Hepatic stellate cell (primary cell): ENCODE measurements around the gene TMED4.
"Not testable (repeated sequence)": the region's sequence is repeated elsewhere in the genome, so short reads cannot be mapped to it uniquely, and the experiment has no call there.

Experiments
- DNase-seq: peaks from one replicate; pipeline ENCODE4 v3.0.0; 2011; ENCODE audit warnings: low spot score

TMED4 gene

DNA sequence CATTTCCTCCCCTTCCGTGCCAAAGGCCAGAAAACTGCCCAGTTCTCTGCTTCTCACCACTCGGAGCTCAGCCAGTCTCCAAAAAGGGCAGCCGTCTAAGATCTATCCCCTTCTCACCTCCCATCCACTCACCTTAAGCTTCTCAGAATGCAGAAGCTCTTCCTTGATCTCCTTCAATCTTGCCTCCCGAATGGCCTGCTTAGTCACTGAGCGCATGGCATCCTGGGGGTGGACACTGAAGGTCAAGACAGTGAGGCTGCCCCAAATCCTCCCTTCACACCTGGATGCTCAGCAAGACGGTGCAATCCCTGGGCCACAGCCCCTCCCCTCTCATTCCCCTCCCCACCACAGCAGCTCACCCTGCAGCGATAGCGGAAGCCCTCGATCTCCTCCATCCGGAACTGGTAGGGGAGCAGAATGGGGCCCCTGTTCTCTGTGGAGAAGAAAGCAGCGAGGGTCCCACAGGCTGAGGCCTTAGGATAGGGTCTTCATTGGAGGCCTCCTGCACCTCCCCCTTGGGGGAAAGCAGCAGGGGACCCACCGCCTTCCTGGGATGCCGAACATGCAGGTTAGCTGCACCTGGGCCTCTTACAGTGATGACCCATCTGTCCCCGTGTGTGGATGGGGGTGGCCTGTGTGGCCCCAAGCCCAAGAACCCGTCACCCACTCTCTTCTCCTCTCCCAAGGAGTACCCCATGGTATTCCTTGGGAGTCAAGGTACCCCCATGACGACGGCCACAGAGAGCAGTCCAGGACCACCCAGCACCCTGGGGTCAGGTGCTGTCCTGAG, 13.1 kb downstream of the TMED4 start:
- no peak for DNase-seq

DNA sequence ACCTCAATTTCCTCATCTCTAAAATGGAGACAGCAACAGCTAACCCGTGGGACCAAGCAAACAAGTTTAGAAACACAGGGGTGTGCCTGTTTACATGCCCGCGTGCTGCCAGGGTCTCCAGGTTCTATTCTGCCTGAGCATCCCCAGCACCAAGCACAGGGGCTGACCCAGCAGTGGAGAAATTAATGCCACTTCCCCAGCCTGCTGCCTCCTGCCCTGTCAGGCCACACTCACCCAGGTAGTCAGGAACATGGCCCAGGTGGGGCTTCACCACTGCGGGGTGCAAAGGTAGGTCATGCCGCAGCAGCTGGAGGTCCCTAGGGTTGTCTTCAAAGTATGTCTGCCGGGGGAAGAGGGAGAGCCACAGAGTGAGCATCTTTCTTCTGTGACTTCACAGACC, 14.1 kb downstream of the TMED4 start:
- DNase-seq = no peak

GRCh38 chr7:44566680-44567079, 15.4 kb downstream of the TMED4 start:
- DNase-seq = no peak

- no peak for DNase-seq
Observed at GRCh38 chr7:44565795-44566559, 16.1 kb downstream of the TMED4 start.

- DNase-seq = peak; percentile 65
Observed at GRCh38 chr7:44565097-44565794, 16.8 kb downstream of the TMED4 start.

GRCh38 chr7:44564606-44565005, 17.4 kb downstream of the TMED4 start:
- DNase-seq = no peak

DNA sequence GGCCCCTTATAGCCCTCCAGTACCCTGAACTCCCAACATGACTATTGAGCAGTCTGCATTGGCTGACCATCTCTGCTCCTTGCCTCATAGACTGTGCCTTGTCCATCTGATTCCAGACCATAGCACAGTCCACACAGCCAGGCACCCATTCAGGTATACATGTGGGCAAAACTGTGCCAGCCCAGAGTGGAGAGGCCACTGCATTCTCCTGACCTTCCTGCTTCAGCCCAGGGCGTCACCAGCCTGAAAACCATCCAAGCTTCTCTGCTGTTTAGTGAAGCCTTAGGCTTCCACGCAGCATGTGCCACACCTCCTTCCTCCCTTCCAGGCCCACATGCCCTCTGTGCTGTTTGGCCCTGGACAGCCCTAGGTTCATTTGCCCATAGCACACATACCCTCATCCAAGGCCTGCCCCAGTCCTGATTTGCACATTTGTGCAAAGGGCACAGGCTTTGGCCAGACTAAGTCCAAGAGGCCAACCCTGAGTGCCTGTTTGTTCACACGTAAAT, 18.8 kb downstream of the TMED4 start:
- DNase-seq = no peak

GRCh38 chr7:44562622-44562962, 19.4 kb downstream of the TMED4 start:
- DNase-seq = not testable (repeated sequence)

DNA sequence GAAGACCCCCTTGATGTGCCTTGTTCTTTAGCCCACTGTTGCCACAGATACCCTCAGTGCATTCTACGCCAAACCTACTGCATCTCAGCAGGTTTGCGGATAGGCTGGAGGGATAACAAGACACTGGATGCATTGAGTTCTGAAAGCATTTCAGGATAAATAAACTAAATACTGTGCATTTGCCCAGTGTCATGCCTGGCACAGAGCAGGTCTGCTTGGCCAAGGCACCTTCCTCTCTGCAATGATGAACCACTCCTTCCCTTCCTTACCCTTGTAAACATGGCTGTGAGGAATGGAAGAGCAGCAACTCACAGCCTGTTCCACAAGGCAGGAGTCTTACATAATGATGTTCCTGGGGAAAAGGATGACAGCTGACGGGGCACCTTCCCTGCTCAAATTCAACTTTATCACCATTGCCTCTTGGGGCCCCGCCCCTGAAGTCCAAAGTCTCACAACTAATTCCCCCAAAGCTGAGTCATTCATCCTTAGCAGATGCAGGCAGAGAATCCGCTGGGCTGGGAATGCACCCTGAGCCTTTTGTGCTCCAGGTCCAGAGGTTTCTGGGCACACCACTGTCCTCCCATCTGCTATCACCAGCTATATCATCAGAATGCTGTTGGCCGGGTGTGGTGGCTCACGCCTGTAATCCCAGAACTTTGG, 19.9 kb downstream of the TMED4 start:
- DNase-seq = no peak

DNA sequence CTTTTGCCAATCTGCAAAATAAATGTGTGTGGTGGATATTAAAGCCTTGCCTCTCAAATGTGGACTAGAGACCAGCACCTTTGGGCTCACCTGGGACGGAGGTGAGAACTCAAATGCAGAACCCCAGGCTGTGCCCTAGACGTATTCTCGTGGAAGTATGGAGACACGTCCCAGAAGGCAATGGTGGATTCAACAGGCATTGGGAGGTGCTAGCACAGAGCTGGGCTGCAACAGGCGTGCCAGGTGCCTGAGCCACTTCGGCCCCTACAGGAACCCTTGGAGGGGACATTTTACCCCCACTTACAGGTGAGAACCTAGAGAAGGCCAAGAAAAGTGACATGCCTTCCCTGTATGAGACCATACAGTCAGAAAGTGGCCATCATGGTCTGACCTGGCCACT, 20.6 kb downstream of the TMED4 start:
- DNase-seq = no peak

DNA sequence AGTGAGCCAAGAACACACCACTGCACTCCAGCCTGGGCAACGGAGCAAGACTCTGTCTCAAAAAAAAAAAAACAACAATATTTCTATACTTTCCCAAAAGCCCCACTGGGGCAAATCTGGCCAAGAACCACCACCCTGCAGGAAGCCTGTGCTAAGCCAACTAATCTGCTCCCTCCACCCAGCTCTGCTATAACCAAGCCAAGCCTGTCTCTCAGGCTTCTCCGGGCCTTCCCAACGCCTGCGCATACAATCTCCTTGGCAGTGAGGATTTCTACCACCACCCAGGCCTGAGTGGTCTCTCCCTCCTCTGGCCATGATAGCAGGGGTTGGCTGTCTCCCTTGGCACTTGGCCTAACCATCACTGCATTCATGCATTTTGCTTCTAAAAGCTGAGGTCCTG, 22.5 kb downstream of the TMED4 start:
- no peak for DNase-seq

GRCh38 chr7:44557485-44557884, 24.5 kb downstream of the TMED4 start:
- DNase-seq = no peak

GRCh38 chr7:44555350-44555749, 26.7 kb downstream of the TMED4 start:
- DNase-seq = no peak

DNA sequence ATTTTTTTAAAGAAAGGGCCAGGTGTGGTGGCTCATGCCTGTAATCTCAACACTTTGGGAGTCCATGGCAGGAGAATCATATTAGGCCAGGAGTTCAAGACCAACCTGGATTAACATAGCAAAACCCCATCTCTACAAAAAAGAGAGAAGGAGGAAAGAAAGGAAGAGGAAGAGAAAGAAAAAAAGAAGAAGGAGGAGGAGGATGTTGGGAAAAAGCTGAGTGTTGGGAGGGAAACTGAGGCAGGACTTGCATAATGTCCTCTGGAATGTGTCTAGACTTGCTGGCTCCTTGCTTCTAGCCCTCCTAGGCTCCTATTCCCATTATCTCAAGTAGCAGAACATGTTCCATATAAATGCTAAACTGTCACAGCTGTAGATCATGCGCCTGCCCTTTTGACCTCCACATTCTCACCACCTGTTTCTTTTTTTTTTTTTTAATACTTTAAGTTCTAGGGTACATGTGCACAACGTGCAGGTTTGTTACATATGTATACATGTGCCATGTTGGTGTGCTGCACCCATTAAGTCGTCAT, 29.5 kb downstream of the TMED4 start:
- DNase-seq = not testable (repeated sequence)

- DNase-seq = no peak
Observed at GRCh38 chr7:44549457-44549856, 32.6 kb downstream of the TMED4 start.

- no peak for DNase-seq
Observed at GRCh38 chr7:44548893-44549292, 33.1 kb downstream of the TMED4 start.

GRCh38 chr7:44547536-44548231, 34.3 kb downstream of the TMED4 start:
- no peak for DNase-seq

DNA sequence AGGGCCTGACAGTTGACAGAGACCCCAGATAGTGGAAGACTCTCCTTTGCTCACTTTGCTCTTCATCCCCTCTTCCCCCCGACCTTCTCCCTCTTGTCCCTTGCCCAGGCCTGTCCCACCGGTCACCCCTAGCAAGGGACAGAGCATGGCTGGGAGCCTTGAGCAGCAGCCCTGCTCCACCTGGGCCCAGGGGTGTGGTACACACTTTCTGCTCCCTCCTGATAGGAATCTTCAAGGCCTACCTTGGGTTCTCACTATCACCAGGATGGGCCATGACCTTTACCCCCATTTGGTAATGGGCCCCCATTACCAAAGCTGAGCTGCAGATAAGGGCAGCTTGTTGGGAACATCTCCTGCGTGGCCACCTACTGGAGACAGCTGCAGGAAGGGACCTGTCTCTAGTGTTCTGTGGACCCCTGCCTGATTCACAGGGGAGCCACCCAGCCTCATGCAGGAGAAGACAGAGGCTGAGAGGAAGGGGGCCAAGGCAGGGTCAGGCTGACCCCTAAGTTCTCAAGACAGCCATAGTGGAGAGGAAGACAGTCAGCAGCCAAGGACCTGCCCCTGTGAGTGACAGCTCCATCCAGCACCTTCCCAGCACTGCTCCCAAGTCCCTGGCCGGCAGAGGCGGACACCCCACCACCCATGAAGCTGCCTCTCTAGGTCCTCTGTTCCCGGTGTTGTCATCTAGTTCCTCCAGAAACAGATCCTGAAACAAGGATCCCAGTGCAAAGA, 40.0 kb downstream of the TMED4 start:
- no peak for DNase-seq

- DNase-seq = no peak
Observed at GRCh38 chr7:44541028-44541869, 40.8 kb downstream of the TMED4 start, which contains the start of gene NPC1L1. TSS of gene NPC1L1 (minus strand) at chr7:44541330. CDS start at chr7:44541259, 71 bp downstream.
